ENCODE results near the gene RECK.

The RECK gene

GRCh38 chr9:36145970-36146369 is 109.3 kb downstream of the RECK start:
- Histone ChIP-seq H3K36me3 (peaks cover 57% of the 10 kb centered on the region), H3K4me1 (ENCODE audit: control insufficient read depth in 1 of 2, insufficient read depth in 1 of 2, low read depth in 1 of 2, low read length in 1 of 2) (peaks cover 100% of the 10 kb centered on the region in 2 experiments)

GRCh38 chr9:36146651-36147050 is 109.9 kb downstream of the RECK start:
- TF ChIP-seq CTCF (IDR thresholded peaks at IDR 0.05), result no peak

More at GRCh38 chr9:36145970-36146369, 109.3 kb downstream of the RECK start:
- Histone ChIP-seq H3K27me3 (no peaks in the 10 kb centered on the region), H3K9me3 (no peaks in the 10 kb centered on the region), H3K4me3 (ENCODE audit: low read depth in 1 of 2, low read length in 1 of 2) (peak overlapping the region; percentile 85 to 99), H3K27ac (peak overlapping the region; percentile 100)
- TF ChIP-seq CTCF (IDR thresholded peaks at IDR 0.05), result no peak

GRCh38 chr9:36147441-36148175 is 110.9 kb downstream of the RECK start:
- no peaks in the 10 kb centered on the region for H3K9me3 ChIP-seq

More at GRCh38 chr9:36146651-36147050, 109.9 kb downstream of the RECK start:
- H3K4me1 ChIP-seq (ENCODE audit: control insufficient read depth in 1 of 2, insufficient read depth in 1 of 2, low read depth in 1 of 2, low read length in 1 of 2), result peaks cover 100% of the 10 kb centered on the region in 2 experiments
- peak overlapping the region; percentile 100 for H3K27ac ChIP-seq
- H3K9me3 ChIP-seq, result no peaks in the 10 kb centered on the region
- peak overlapping the region in 1 of 2 experiments; percentile 25 for H3K4me3 ChIP-seq (ENCODE audit: low read depth in 1 of 2, low read length in 1 of 2)
- peaks cover 57% of the 10 kb centered on the region for H3K36me3 ChIP-seq
- no peaks in the 10 kb centered on the region for H3K27me3 ChIP-seq

GRCh38 chr9:36148311-36149051 is 111.8 kb downstream of the RECK start:
- Histone ChIP-seq H3K4me1 (ENCODE audit: control insufficient read depth in 1 of 2, insufficient read depth in 1 of 2, low read depth in 1 of 2, low read length in 1 of 2) (peaks cover 100% of the 10 kb centered on the region in 2 experiments), H3K9me3 (no peaks in the 10 kb centered on the region), H3K27me3 (no peaks in the 10 kb centered on the region), H3K36me3 (peaks cover 56% of the 10 kb centered on the region), H3K27ac (peak overlapping the region; percentile 100), H3K4me3 (ENCODE audit: low read depth in 1 of 2, low read length in 1 of 2) (peak overlapping the region in 1 of 2 experiments; percentile 10)
- no peak for TF ChIP-seq CTCF (IDR thresholded peaks at IDR 0.05)

More at GRCh38 chr9:36147441-36148175, 110.9 kb downstream of the RECK start:
- Histone ChIP-seq H3K4me3 (ENCODE audit: low read depth in 1 of 2, low read length in 1 of 2) (no peak overlapping the region), H3K27me3 (no peaks in the 10 kb centered on the region), H3K4me1 (ENCODE audit: control insufficient read depth in 1 of 2, insufficient read depth in 1 of 2, low read depth in 1 of 2, low read length in 1 of 2) (peaks cover 100% of the 10 kb centered on the region in 2 experiments), H3K27ac (peak overlapping the region; percentile 100), H3K36me3 (peaks cover 51% of the 10 kb centered on the region)
- no peak for TF ChIP-seq CTCF (IDR thresholded peaks at IDR 0.05)

GRCh38 chr9:36149197-36149596 is 112.5 kb downstream of the RECK start:
- no peak for TF ChIP-seq CTCF (IDR thresholded peaks at IDR 0.05)
- H3K4me1 ChIP-seq (ENCODE audit: control insufficient read depth in 1 of 2, insufficient read depth in 1 of 2, low read depth in 1 of 2, low read length in 1 of 2), result peaks cover 98 to 100% of the 10 kb centered on the region in 2 experiments
- H3K9me3 ChIP-seq, result no peaks in the 10 kb centered on the region
- H3K27me3 ChIP-seq, result no peaks in the 10 kb centered on the region
- peaks cover 56% of the 10 kb centered on the region for H3K36me3 ChIP-seq
- no peak overlapping the region for H3K4me3 ChIP-seq (ENCODE audit: low read depth in 1 of 2, low read length in 1 of 2)
- peak overlapping the region; percentile 100 for H3K27ac ChIP-seq

All from neutrophil (primary cell).